GM12801 (cell line): ENCODE measurements around the gene RGS3.

ENCODE experiments used
- TF ChIP-seq, protein P1 (sequence below): IDR thresholded peaks from one replicate; pipeline ENCODE4 v1.5.1; 2011; ENCODE audit warnings: control low read depth; ENCODE audit not compliant: insufficient read length; ENCODE audit errors: extremely low read depth

RGS3 gene

GRCh38 chr9:113562653-113563381, 99.3 kb downstream of the RGS3 start:
- TF ChIP-seq, protein P1, sequence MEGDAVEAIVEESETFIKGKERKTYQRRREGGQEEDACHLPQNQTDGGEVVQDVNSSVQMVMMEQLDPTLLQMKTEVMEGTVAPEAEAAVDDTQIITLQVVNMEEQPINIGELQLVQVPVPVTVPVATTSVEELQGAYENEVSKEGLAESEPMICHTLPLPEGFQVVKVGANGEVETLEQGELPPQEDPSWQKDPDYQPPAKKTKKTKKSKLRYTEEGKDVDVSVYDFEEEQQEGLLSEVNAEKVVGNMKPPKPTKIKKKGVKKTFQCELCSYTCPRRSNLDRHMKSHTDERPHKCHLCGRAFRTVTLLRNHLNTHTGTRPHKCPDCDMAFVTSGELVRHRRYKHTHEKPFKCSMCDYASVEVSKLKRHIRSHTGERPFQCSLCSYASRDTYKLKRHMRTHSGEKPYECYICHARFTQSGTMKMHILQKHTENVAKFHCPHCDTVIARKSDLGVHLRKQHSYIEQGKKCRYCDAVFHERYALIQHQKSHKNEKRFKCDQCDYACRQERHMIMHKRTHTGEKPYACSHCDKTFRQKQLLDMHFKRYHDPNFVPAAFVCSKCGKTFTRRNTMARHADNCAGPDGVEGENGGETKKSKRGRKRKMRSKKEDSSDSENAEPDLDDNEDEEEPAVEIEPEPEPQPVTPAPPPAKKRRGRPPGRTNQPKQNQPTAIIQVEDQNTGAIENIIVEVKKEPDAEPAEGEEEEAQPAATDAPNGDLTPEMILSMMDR, result no peak

- TF ChIP-seq, protein P1, result no peak
These were observed 100.4 kb downstream of the RGS3 start for GRCh38 chr9:113563826-113564497.

DNA sequence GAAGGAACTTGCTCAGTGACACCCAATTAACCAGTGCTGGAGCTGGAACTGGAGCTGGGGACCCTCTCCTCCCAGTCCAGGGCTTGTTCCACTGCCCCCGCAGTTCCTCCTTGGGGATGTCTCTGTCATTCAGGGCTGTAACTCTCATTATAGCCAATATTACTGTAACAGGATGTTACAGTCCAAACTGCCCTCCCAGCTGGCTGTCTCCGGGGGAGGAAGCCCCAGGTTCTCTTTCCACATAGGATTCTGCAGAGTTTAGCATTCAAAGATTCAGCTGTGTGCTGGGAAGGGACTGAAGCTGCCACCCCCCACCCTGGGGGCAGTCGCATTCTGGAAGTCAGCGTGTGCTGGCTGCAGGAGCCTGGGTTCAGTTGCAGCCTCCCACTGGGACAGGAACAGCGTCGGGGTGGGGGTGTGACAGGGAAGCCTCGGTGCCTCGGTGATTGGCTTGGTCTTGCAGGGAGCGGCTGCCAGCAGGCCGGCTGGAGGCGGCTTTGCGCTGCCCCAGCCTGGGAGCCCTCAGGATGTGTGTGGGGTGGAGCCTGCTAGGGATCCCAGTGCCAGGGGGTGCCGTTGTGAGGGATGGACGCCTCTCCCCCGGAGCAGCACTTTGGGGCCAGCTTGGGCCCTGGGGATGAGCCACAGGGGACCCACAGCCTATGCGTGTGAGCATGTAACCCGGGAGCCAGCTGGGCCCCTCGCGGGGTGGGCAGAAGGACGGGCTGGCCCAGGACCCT, 101.1 kb downstream of the RGS3 start:
- TF ChIP-seq, protein P1, result no peak

DNA sequence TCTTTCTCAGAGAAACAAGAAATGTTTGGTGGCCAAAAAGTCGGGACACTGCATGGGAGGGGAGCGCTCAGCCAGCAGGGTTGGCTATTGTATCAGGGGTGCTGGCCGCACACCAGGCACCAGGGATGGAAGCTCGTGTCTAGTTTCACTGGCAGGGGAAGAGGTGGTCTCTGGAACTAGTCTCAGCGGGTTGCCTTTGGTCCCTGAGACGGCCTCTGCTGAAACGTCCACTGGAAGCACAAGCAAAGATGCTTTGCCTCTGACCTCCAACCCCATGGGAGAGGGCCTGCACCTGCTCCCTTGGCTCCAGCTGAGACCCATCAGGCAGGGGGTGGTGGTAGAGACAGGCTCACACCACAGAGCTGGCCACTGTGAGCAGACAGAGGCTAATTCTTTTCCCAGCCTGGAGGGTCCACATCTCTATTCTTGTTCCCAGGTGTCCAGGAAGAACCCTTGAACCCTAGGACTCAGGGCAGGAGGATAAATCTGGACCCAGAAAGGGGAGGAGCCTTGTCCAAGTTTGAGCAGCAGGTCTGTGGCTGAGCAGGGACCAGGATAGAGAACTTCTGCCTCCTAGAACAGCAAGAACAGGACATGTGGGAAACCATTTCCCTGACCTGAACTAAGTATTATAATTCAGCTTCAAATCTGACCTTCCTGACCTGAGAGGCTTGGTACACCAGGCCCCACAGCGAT, 102.6 kb downstream of the RGS3 start:
- TF ChIP-seq, protein P1, result no peak

GRCh38 chr9:113566712-113567071, 103.2 kb downstream of the RGS3 start:
- TF ChIP-seq, protein P1, result no peak

DNA sequence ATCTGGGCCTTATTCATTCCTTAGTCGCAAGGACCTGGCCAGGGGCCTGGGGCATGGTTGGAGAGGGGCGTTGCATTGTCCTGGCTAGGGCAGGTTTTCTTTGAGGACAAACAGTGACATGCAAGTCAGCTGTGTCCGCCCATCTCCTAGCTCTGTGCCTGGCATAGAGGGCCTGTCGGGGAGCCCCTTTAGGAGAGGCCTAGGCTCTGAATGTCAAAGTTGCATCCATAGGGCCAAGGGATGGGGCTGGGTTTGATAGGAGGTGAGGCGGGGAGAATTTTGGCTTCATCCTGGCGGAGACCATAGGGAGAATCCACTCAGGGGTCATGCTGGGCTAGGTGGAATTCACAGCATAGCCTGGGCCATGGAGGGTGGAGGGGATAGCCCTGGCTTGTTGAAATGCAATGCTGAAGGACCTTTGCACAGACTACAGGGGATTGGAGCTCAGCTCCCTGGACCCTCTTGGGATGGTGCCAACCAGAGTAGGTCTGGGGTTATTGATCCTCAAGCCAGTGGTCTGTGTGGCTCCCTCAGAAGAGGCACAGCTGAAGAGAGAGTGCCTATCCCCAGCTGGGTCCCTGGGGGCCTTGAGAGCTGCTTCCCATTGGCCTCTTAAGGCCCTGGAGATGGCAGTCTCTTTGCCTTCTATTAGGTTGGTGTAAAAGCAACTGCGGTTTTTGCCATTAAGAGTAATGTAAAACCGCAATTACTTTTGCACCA, 104.0 kb downstream of the RGS3 start:
- TF ChIP-seq, protein P1, result no peak
